BLaER1 (cell line): Measurements from ENCODE around the gene SCML2.

ENCODE experiments used
- H3K27ac ChIP-seq: shearing (Covaris generic); formaldehyde crosslinking; 2 replicates; pipeline ENCODE4 v1.8.1; 2022
- H3K27me3 ChIP-seq: shearing (Covaris generic); formaldehyde crosslinking; 2 replicates; pipeline ENCODE4 v1.8.1; 2022
- H3K36me3 ChIP-seq: shearing (Covaris generic); formaldehyde crosslinking; 2 replicates; pipeline ENCODE4 v1.8.1; 2022
- H3K4me1 ChIP-seq: shearing (Covaris generic); formaldehyde crosslinking; 2 replicates; pipeline ENCODE4 v1.8.1; 2022
- H3K4me2 ChIP-seq: shearing (Covaris generic); formaldehyde crosslinking; 2 replicates; pipeline ENCODE4 v1.8.1; 2022
- H3K4me3 ChIP-seq: shearing (Covaris generic); formaldehyde crosslinking; 2 replicates; pipeline ENCODE4 v1.8.1; 2022
- H3K9ac ChIP-seq: shearing (Covaris generic); formaldehyde crosslinking; 2 replicates; pipeline ENCODE4 v1.8.1; 2022
- H3K9me3 ChIP-seq: shearing (Covaris generic); formaldehyde crosslinking; 2 replicates; pipeline ENCODE4 v1.8.1; 2022
- H4K20me1 ChIP-seq: shearing (Covaris generic); formaldehyde crosslinking; 2 replicates; pipeline ENCODE4 v1.8.1; 2022
- Cebpa-rat ChIP-seq: shearing (Covaris generic); IDR thresholded peaks from 2 replicates; pipeline ENCODE4 v1.8.1; 2022

The SCML2 gene

DNA sequence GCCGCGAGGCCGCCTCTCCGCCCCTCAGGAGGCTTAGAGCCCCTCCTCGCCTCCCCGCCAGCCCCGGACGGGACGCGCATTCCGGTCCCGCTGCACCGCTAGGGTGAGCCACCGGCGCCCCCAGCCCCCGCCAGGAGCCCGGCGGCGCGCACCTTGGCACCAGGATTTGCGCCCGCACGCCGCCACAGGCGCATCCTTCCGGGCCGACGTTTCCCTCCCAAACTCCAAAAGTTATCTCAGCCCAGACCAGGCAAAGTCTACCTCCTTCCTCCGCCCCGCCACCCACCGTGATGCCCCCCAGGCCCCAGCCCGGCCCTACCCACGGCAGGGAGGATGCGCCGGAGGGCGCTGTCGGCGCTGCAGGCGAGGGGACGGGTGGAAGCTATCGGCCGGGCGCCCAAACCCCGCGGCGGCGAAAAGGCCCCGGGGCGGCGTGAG lies 538 bp downstream of the SCML2 start:
- Histone ChIP-seq H3K4me3 (peak overlapping the region; percentile 72), H3K9me3 (peaks cover 3% of the 10 kb centered on the region; the same call in 1 of the 2 replicates), H3K4me1 (peaks cover 41% of the 10 kb centered on the region), H3K4me2 (peak overlapping the region; percentile 65), H3K36me3 (no peaks in the 10 kb centered on the region), H3K27me3 (peaks cover 73% of the 10 kb centered on the region), H3K9ac (peak overlapping the region; percentile 76), H4K20me1 (peaks cover 44% of the 10 kb centered on the region), H3K27ac (peak overlapping the region; percentile 82)
- no peak for TF ChIP-seq Cebpa-rat

DNA sequence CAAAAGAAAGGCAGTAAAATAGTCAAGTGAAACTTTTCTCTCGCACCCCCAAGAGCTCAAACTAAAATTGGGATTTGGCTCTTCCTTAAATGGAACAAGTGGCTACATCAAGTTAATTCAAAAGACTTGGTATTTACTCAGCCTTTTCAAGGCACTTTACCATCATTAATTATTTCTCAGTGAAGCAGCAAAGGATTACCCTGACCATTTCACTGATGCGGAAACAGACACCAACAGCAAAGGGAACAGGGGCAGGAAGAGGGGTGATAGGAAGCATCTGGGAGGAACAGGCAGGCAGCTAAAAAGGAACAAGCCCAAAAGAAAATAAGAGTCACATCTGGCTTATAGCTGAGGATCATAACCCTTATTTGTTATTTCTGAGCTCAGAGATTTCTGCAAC lies 2.7 kb downstream of the SCML2 start:
- peak overlapping the region; percentile 65 for H3K4me2 ChIP-seq
- peaks cover 3% of the 10 kb centered on the region; the same call in 1 of the 2 replicates for H3K9me3 ChIP-seq
- H3K4me1 ChIP-seq, result peaks cover 41% of the 10 kb centered on the region
- H3K36me3 ChIP-seq, result no peaks in the 10 kb centered on the region
- H3K9ac ChIP-seq, result peak overlapping the region; percentile 37; the same call in 1 of the 2 replicates
- no peak for TF ChIP-seq Cebpa-rat
- H3K27ac ChIP-seq, result peak overlapping the region; percentile 20; the same call in 1 of the 2 replicates
- H4K20me1 ChIP-seq, result peaks cover 61% of the 10 kb centered on the region
- peaks cover 73% of the 10 kb centered on the region for H3K27me3 ChIP-seq
- H3K4me3 ChIP-seq, result peak overlapping the region; percentile 4; the same call in 1 of the 2 replicates

DNA sequence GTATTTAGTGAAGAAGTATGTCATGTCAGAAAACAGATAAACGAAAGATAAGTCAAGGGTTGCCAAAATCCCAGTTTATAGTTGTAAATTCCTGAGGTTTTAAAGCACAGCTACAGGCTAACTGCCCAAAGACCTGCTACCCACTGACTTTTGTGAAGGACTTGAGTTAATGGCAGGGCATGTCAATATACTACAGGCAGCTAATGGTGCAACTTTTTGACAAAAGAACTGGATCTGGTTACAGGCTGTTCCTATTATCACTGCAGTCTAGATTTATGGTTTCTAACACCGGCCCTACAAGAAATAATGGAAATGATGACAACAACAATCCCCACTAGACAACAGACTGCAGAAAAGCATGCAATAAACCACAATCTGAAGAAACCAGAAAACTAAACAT lies 6.4 kb downstream of the SCML2 start:
- H3K27me3 ChIP-seq, result peaks cover 88% of the 10 kb centered on the region
- peaks cover 38% of the 10 kb centered on the region for H3K4me1 ChIP-seq
- no peaks in the 10 kb centered on the region for H3K36me3 ChIP-seq
- no peak overlapping the region for H3K27ac ChIP-seq
- H3K9me3 ChIP-seq, result 0 out of 2 replicates have a peak, but pooled peaks cover 5% of the 10 kb centered on the region
- TF ChIP-seq Cebpa-rat, result no peak
- H3K4me3 ChIP-seq, result no peak overlapping the region
- H4K20me1 ChIP-seq, result peaks cover 89% of the 10 kb centered on the region
- no peak overlapping the region for H3K4me2 ChIP-seq
- H3K9ac ChIP-seq, result no peak overlapping the region

DNA sequence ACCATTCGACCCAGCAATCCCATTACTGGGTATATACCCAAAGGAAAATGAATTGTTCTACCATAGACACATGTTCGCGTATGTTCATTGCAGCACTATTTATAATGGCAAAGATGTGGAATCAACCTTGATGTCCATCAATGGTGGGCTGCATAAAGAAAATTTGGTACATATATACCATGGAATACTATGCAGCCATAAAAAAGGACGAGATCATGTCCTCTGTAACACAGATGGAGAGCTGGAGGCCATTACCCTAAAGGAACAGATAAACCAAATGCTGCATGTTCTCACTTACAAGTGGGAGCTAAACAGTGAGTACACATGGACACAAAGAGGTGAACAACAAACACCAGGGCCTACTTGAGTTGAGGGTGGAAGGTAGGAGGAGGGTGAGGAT lies 45.1 kb downstream of the SCML2 start:
- H3K27ac ChIP-seq, result no peak overlapping the region
- peaks cover 70% of the 10 kb centered on the region for H3K27me3 ChIP-seq
- H4K20me1 ChIP-seq, result peaks cover 6% of the 10 kb centered on the region; the same call in 1 of the 2 replicates
- H3K4me3 ChIP-seq, result no peak overlapping the region
- H3K4me1 ChIP-seq, result no peaks in the 10 kb centered on the region
- no peak for TF ChIP-seq Cebpa-rat
- no peak overlapping the region for H3K4me2 ChIP-seq
- peaks cover 55% of the 10 kb centered on the region for H3K36me3 ChIP-seq
- no peak overlapping the region for H3K9ac ChIP-seq
- H3K9me3 ChIP-seq, result peaks cover 25% of the 10 kb centered on the region

DNA sequence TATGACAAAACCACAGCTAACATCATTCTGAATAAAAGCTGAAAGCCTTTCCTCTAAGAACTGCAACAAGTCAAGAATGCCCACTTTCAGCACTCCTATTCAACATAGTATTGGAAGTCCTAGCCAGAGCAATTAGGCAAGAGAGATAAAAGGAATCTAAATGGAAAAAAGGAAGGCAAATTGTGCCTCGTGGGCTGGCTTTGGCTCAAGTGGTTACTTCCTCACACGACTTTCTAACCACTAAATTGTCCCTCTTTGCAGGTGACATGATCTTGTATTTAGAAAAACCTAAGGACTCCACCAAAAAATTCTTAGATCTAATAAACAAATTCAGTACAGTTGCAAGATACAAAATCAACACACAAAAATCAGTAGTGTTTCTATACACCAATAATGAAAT lies 57.2 kb downstream of the SCML2 start:
- Histone ChIP-seq H3K4me3 (no peak overlapping the region), H3K4me1 (no peaks in the 10 kb centered on the region), H3K27me3 (peaks cover 53% of the 10 kb centered on the region), H3K27ac (no peak overlapping the region), H3K4me2 (no peak overlapping the region), H3K9me3 (peaks cover 35% of the 10 kb centered on the region), H4K20me1 (peaks cover 20% of the 10 kb centered on the region), H3K36me3 (peaks cover 25% of the 10 kb centered on the region), H3K9ac (no peak overlapping the region)
- no peak for TF ChIP-seq Cebpa-rat

DNA sequence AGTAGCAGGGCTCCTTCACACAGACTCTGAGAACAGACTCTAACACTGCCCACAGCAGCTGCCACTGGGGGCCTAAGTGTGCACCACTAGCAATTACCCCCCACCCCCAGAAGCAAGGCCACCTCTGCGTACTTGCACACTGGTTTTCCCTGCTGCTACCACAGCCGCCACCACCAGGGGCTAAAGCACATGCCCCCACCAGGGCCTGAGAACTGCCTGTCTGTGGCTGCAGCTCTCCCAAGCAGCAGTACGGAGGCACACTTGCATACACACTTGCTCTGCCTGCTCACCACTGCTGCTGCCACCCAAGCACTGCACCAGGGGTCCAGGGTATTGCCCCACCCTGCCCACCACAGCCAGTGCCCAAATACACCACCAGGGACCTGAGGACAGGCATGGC lies 59.6 kb downstream of the SCML2 start:
- H3K9ac ChIP-seq, result no peak overlapping the region
- peaks cover 20% of the 10 kb centered on the region for H3K36me3 ChIP-seq
- H4K20me1 ChIP-seq, result peaks cover 41% of the 10 kb centered on the region
- H3K4me2 ChIP-seq, result no peak overlapping the region
- H3K4me1 ChIP-seq, result no peaks in the 10 kb centered on the region
- peaks cover 35% of the 10 kb centered on the region for H3K9me3 ChIP-seq
- peaks cover 55% of the 10 kb centered on the region for H3K27me3 ChIP-seq
- TF ChIP-seq Cebpa-rat, result no peak
- H3K27ac ChIP-seq, result no peak overlapping the region
- no peak overlapping the region for H3K4me3 ChIP-seq

DNA sequence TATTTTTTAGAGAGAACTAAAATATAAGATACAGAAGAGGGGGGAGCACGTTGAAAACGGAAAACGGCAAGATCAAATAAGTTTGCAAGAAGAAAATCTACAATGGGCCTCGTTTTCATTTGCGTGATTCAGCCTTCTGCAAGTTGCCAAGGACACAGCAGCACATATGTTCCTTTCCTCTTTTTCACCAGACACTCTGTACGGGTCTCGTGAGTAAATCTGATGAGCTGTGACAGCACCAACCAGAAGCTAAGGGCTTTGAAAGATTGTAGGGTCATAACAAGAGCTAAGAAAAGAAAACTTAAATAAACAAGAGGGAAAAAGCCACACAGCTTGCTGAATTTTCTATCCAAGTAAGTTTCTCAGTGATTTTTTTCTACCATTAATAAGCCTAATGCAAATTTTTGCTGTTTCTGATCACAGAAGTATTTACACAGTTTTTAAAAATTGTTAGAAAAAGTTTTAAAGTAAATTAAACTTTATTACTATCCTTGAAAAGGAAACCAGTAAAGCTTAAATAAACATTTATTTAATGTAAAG lies 63.4 kb downstream of the SCML2 start:
- no peak for TF ChIP-seq Cebpa-rat
- Histone ChIP-seq H3K9me3 (peaks cover 4% of the 10 kb centered on the region), H3K4me1 (no peaks in the 10 kb centered on the region), H4K20me1 (peaks cover 67% of the 10 kb centered on the region), H3K4me2 (no peak overlapping the region), H3K27me3 (peaks cover 79% of the 10 kb centered on the region), H3K4me3 (no peak overlapping the region), H3K9ac (no peak overlapping the region), H3K27ac (no peak overlapping the region), H3K36me3 (peaks cover 7% of the 10 kb centered on the region; the same call in 1 of the 2 replicates)

DNA sequence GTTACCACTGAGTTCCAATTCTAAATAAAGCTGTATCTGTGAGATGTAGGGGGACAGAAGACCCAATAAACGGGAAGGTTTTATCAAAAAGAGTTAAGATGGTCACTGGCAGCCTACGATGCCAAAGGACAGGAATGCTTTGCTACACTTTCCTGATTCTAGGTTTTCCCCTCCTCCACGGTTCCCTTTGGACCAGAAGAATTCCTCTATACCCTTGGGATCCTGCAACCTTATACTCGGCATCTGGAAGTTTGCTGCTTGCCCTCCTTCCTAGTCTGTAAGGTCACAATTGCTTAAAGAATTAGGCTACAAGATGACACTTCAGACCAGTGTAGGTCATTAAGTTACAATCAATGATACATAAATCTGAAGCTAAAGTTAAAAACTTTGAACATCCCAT lies 64.3 kb downstream of the SCML2 start:
- Histone ChIP-seq H3K4me1 (no peaks in the 10 kb centered on the region), H3K9me3 (peaks cover 1% of the 10 kb centered on the region; the same call in 1 of the 2 replicates), H3K4me3 (no peak overlapping the region), H3K27me3 (peaks cover 79% of the 10 kb centered on the region), H3K9ac (no peak overlapping the region), H4K20me1 (peaks cover 65% of the 10 kb centered on the region), H3K4me2 (no peak overlapping the region), H3K36me3 (peaks cover 7% of the 10 kb centered on the region; the same call in 1 of the 2 replicates), H3K27ac (no peak overlapping the region)
- no peak for TF ChIP-seq Cebpa-rat

DNA sequence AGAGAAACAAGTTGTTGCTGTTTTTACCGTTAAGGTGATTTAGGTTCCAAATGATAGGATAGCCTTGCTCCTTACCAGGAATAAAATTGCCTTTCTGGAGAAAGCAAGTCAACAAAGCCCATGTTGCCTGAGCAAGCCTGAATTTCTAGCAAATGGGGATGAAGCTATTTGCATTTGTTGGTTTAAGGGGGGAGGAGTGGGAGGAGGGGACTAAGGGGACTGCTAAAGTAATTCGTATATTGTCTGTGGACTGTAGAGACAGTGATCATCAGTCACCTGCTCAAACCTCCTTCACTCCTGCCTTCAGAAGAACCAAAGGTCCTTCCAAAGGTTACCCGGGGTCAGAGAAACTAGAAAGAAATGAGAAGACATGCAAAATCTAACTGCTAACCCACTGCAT lies 65.8 kb downstream of the SCML2 start:
- H3K9ac ChIP-seq, result no peak overlapping the region
- peaks cover 7% of the 10 kb centered on the region; the same call in 1 of the 2 replicates for H3K9me3 ChIP-seq
- H4K20me1 ChIP-seq, result peaks cover 51% of the 10 kb centered on the region
- H3K27me3 ChIP-seq, result peaks cover 79% of the 10 kb centered on the region
- no peak overlapping the region for H3K4me3 ChIP-seq
- no peaks in the 10 kb centered on the region for H3K4me1 ChIP-seq
- TF ChIP-seq Cebpa-rat, result no peak
- no peaks in the 10 kb centered on the region for H3K36me3 ChIP-seq
- H3K27ac ChIP-seq, result no peak overlapping the region
- no peak overlapping the region for H3K4me2 ChIP-seq

DNA sequence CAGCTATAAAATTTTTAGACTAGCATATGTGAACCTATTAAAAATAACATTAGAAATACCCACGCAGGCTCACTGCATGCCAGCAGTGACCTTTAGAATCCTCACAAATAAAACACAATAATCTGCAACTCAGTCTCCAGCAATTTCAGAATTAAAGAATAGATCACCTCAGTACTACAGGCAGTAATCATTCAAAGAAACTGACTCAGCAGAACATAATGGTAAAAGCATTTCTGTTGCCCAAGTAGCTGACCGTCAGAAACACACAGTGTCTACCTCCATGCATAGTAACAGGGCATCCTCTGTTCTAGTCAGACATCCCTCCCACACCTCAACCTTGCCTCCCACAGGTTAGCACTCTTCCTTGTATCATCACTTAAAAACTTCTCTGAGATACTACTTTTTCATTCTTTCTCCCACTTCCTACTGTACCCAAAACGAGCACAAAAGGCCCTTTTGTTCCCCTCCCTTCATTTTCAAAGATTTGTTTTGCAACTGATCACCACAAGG lies 68.1 kb downstream of the SCML2 start:
- no peaks in the 10 kb centered on the region for H3K36me3 ChIP-seq

More for the DNA sequence above, 68.1 kb downstream of the SCML2 start:
- no peak overlapping the region for H3K27ac ChIP-seq
- no peaks in the 10 kb centered on the region for H3K4me1 ChIP-seq
- no peak for TF ChIP-seq Cebpa-rat
- H4K20me1 ChIP-seq, result peaks cover 56% of the 10 kb centered on the region
- H3K4me3 ChIP-seq, result no peak overlapping the region
- H3K9ac ChIP-seq, result no peak overlapping the region
- H3K27me3 ChIP-seq, result peaks cover 89% of the 10 kb centered on the region
- H3K9me3 ChIP-seq, result peaks cover 24% of the 10 kb centered on the region
- H3K4me2 ChIP-seq, result no peak overlapping the region
